ENCODE data around the gene TBC1D4.

The TBC1D4 gene

GRCh38 chr13:75383064-75383715, 98.8 kb downstream of the TBC1D4 start:
- DNase-seq, result no peak

- no peak for DNase-seq
These were observed 103.7 kb downstream of the TBC1D4 start for GRCh38 chr13:75378301-75378700.

GRCh38 chr13:75376792-75377402, 105.1 kb downstream of the TBC1D4 start:
- DNase-seq, result no peak

GRCh38 chr13:75375329-75375728, 106.6 kb downstream of the TBC1D4 start:
- DNase-seq, result no peak

- no peak for DNase-seq
These were observed 108.0 kb downstream of the TBC1D4 start for GRCh38 chr13:75373988-75374387.

GRCh38 chr13:75372923-75373841, 108.8 kb downstream of the TBC1D4 start:
- no peak for DNase-seq

GRCh38 chr13:75372517-75372916, 109.5 kb downstream of the TBC1D4 start:
- DNase-seq, result no peak

GRCh38 chr13:75371203-75371602, 110.8 kb downstream of the TBC1D4 start:
- DNase-seq, result no peak

GRCh38 chr13:75370774-75371173, 111.2 kb downstream of the TBC1D4 start:
- DNase-seq, result no peak

GRCh38 chr13:75369981-75370380, 112.0 kb downstream of the TBC1D4 start:
- DNase-seq, result no peak

- DNase-seq, result no peak
These were observed 113.8 kb downstream of the TBC1D4 start for GRCh38 chr13:75368167-75368566.

GRCh38 chr13:75366380-75367280, 115.3 kb downstream of the TBC1D4 start:
- no peak for DNase-seq

GRCh38 chr13:75365724-75366173, 116.2 kb downstream of the TBC1D4 start:
- DNase-seq, result no peak

GRCh38 chr13:75364131-75364713, 117.7 kb downstream of the TBC1D4 start:
- no peak for DNase-seq

- no peak for DNase-seq
These were observed 118.6 kb downstream of the TBC1D4 start for GRCh38 chr13:75363371-75363770.

GRCh38 chr13:75362026-75362425, 119.9 kb downstream of the TBC1D4 start:
- DNase-seq, result no peak

- no peak for DNase-seq
These were observed 121.8 kb downstream of the TBC1D4 start for GRCh38 chr13:75360170-75360569.

- DNase-seq, result no peak
These were observed 122.7 kb downstream of the TBC1D4 start for GRCh38 chr13:75359266-75359665.

- DNase-seq, result no peak
These were observed 124.2 kb downstream of the TBC1D4 start for GRCh38 chr13:75357576-75358289.

GRCh38 chr13:75356421-75356820, 125.5 kb downstream of the TBC1D4 start:
- no peak for DNase-seq

GRCh38 chr13:75355609-75356008, 126.4 kb downstream of the TBC1D4 start:
- DNase-seq, result no peak

GRCh38 chr13:75353781-75354193, 128.2 kb downstream of the TBC1D4 start:
- DNase-seq, result no peak
